HG02981 (cell line): ENCODE data around the gene ACTN2.

Source experiments
- ATAC-seq: cut with Tn5 transposase; IDR thresholded peaks from one replicate; pipeline ENCODE4 v1.9.1; 2021; ENCODE audit warnings: mild to moderate bottlenecking, moderate library complexity; ENCODE audit not compliant: unreplicated experiment

Gene ACTN2

DNA sequence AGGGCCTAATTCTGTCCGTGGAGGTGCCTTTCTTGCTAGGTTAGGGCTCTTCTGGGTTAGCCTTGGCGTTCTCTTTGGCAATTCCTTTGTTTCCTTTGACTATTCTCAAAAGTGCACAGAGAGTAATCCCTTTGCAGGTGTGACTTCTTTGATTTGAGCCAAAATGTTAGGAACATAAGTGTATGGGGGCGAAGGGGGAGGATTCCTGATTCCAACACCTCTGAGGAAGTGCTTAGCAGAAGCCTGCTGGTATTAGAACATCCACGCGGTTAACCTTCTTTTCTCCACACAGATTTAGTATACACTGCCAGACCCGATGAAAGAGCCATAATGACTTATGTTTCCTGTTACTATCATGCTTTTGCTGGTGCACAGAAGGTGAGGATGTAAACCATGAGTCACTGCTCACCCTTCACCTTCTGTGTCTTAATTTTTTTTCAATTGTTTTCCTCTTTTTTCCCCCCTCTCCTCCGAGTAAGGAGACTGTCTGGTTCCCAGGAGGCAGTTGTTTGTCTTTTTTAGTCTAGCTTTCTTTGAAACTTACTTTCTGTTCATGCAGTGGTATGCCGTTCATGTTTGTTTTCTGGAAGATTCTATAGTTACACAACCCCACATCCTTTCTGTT lies 48.0 kb downstream of the ACTN2 start:
- no peak for ATAC-seq

- no peak for ATAC-seq
Measured at GRCh38 chr1:236736761-236737160, 50.5 kb downstream of the ACTN2 start.

DNA sequence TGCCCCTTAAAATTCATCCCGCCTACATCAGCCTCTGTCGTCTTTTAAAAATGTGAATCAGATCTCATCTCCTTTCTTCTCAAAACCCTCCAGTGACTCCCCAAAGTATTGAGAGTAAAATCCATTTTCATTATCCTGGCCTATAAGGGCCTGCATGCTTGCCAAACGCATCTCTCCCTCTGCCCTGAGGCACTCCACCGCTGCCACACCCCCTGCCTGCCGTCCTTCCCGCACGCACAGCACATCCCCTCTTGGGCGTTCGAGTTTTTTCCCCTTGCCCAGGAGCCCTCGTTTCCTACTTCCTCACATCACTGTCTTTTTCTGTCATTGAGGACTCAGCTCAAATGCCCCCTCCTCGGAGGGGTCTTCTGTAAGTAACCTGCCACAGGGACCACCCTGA lies 55.5 kb downstream of the ACTN2 start:
- ATAC-seq = no peak

GRCh38 chr1:236742421-236743160 lies 56.3 kb downstream of the ACTN2 start:
- ATAC-seq = no peak

DNA sequence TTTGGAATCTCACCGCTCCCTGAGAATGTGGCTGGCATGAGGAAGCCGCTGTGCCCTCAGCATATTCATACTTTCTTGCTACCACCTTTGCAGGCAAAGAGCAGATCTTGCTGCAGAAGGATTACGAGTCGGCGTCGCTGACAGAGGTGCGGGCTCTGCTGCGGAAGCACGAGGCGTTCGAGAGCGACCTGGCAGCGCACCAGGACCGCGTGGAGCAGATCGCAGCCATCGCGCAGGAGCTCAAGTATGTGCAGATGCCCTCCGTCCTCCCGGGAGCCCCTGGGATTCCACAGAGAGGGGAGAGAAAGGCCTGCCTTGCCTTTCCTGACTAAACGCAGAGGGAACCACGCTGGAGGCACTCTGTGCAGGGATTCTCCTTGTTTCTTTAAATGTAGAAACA lies 58.2 kb downstream of the ACTN2 start:
- ATAC-seq = no peak

DNA sequence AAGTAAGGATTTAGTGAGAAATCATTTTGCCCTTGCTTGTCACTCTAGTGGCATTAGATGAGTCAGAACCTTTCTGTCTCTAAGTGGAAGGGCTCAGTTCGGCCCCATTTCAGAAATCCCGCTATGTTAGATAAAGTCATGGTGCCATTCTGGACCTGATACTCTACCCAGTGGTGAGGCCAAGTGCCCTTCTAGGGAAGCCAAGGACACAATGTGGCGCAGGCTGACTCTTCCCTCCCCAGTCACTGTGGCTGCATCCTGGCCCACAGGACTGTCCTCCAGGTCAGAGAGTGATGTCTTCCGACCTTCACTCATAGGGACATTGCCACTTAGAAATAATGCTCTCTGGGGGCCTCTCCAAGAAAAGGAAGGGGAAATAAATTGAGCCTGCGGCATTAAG lies 60.5 kb downstream of the ACTN2 start:
- no peak for ATAC-seq

DNA sequence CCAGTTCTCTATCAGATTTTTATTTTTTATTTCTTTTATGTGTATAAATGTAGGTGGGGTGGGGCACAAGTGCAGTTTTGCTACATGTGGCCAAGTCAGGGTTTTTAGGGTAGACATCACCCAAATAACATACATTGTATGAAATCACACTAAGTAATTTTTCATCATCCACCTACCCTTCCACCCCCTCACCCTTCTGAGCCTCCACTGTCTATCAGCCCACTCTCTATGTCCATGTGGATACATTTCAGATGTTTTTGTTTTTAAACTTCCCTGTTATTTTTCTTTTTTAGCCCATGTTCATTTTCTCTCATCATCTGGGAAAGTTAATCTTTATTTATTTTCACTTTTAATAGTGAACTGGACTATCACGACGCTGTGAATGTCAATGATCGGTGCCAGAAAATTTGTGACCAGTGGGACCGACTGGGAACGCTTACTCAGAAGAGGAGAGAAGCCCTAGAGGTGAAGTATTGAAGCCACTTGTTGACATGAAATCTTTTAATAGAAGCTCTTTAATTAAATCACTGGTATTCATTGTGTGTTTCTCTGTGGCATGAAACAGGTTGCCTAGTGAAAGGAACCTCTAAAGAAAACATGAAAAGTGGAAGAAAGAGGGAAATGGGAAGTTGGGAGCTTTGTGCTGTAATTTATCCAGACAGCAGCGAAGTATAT lies 61.1 kb downstream of the ACTN2 start:
- no peak for ATAC-seq

DNA sequence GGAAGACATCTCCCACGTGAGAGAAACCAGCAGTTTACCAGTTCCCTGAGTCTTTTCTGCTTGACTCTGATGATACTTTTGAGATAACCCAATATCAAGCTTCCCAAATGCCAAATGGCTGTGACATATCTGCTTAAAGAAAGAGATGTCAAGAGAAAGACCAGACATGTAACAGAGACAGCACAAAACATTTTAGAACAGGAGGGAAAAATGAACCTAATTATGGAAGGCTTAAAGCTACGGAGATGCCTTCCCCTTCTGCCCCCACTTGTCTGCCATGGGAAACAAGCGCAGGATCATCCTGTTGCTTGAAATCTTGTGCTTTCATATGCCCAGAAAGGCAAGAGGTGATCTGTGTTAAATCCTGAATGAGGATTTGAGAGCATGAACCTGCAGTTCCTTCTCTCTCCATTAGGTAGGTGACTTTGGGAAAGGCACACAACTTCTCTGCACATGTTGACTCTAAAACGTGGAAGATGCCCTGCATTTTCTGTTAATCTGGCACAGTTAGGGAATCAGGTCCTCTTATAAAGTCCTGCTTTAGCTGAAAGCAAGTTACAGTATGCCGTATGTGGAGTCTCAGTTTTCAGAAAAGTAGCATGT lies 62.1 kb downstream of the ACTN2 start:
- ATAC-seq = no peak

GRCh38 chr1:236750928-236751327 lies 64.6 kb downstream of the ACTN2 start:
- ATAC-seq = no peak

GRCh38 chr1:236751385-236751784 lies 65.1 kb downstream of the ACTN2 start:
- ATAC-seq = no peak

DNA sequence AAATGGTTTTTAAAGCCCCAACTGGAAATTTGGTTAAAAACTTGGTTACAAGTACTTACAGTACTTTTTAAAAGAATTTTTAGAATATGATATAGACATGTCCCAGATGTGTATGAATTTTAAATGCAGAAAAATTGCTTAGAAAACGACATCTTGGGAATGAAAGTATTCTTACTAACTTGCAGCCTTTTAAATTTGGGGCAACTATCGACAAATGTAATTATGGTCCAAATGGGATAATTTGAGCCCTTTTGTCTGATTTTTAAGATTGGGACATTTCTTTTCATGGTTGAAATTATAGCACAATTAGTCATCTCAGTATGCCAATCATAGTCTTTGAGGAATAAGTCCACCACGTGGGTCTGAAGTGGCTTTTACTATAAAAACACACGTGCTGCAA lies 65.6 kb downstream of the ACTN2 start:
- ATAC-seq = no peak

DNA sequence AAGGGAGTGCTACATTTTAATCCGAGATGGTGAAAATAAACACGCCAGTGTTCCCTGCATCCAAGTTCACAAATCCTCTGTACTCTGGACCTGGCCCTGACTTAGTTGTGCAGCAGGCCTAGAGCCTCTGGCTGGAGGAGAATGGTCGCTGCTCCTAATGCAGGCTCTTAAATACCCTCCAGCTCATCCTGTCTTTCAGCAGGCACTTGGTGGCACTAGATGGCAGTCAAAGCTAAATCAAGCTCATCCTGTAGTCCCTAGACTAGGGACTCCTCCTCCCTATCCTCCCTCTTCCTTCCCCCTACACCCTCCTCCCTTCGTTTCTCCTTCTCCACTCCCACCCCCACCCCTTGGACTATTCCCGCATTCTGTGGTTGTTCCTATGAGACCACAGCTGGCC lies 67.2 kb downstream of the ACTN2 start:
- ATAC-seq = no peak

DNA sequence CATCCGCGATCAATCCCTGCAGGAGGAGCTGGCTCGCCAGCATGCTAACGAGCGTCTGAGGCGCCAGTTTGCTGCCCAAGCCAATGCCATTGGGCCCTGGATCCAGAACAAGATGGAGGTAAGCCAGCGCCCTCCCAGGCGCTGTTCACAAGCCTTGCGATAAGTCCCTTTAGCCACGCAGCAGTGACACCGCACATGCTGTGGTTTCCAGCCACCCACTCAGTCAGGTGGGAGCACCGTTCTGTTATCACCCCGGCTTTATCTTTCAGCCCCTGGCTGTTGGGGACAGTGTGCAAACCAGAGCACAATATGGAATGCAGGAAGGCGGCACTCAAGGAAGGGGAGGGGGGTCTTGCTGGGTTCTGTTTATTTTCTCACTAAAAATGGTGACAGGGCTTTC lies 67.7 kb downstream of the ACTN2 start:
- no peak for ATAC-seq

- no peak for ATAC-seq
Measured at GRCh38 chr1:236754525-236755210, 68.4 kb downstream of the ACTN2 start.

DNA sequence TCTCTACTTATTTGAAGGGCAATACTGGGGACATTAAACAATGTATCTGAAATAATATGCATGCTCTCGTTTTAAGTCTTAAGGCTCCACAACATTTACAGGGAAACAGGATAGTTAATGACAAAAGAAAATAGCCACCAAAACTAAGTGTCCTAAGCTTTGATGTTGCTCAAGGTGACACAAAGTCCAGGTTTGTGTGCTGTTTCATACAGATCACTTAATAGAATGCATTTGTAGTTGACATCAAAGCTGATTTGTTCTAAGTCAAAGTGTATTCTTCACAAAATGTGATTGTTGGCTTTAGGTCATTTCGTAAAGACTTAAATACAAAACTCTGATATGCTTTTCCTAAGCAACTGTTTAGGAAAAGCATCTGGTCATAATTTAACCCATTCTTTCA lies 71.3 kb downstream of the ACTN2 start:
- ATAC-seq = no peak

DNA sequence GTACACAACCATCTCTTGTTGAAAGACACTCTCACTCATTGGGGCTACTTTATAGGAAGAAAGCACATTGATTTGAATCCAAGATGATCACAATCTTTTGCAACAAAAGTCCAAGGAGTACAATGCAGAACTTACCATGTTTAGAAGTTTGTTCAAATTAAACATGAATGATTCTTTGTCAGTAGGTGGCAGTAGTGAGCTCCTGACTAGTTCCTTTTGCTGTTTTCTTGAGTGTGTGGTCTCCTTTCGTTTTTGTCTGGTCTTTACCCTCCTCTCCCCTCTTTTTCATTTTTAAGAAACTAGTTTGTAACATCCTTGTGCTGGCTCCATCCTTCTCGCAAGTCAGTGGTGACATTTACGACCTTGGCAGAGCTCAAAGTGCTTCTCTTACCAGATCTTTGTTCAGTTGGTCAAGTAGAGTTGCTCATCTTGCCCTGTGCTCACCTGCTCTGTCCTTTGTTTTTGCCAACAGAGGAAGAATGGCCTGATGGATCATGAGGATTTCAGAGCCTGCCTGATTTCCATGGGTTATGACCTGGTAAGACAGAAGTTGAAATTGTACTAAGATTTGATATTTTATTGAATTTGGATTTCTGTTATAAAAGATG lies 73.1 kb downstream of the ACTN2 start:
- no peak for ATAC-seq

GRCh38 chr1:236760480-236760879 lies 74.2 kb downstream of the ACTN2 start:
- ATAC-seq = no peak

DNA sequence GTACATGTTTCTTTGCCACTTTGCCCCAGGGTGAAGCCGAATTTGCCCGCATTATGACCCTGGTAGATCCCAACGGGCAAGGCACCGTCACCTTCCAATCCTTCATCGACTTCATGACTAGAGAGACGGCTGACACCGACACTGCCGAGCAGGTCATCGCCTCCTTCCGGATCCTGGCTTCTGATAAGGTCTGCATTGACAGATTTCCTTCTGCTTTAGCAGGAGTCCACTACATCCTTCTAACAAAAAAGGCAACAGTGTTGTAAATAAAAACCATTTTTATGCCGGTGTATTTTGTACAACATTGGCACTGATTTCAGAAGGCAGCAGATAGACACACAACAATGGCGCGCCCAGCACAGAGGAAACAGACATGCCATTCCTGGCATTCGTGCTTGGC lies 74.7 kb downstream of the ACTN2 start:
- ATAC-seq = no peak

- no peak for ATAC-seq
Measured at GRCh38 chr1:236761397-236762132, 75.3 kb downstream of the ACTN2 start.

GRCh38 chr1:236762410-236762809 lies 76.1 kb downstream of the ACTN2 start:
- ATAC-seq = no peak
